HG02981 (cell line): ENCODE results near the gene TREM2.
"Not testable (repeated sequence)": the region's sequence is repeated elsewhere in the genome, so short reads cannot be mapped to it uniquely, and the experiment has no call there.

Experiments
- ATAC-seq: cut with Tn5 transposase; IDR thresholded peaks from one replicate; pipeline ENCODE4 v1.9.1; 2021; ENCODE audit warnings: mild to moderate bottlenecking, moderate library complexity; ENCODE audit not compliant: unreplicated experiment

Gene TREM2

DNA sequence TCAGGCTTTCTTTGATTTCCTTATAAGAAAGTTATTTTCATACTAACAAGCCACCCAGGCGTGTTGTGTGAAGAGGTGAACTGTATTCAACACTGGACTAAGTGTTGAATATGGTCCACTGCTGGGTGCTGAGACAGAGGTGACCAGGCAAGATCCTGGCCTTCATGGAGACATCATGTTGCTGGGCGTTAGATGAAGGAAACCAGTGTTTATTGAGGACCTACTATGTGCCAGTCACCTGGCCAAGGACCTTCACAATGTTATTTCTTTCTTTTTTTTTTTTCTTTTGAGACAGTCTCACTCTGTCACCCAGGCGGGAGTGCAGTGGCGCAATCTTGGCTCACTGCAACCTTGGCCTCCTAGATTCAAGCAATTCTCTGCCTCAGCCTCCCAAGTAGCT is 6.9 kb downstream of the TREM2 start:
- ATAC-seq = no peak

- ATAC-seq = no peak
Measured at GRCh38 chr6:41155132-41155805, 7.6 kb downstream of the TREM2 start.

GRCh38 chr6:41153992-41154625 is 8.8 kb downstream of the TREM2 start, which contains the start of gene TREML1:
Gene TREML1, minus strand, starts transcription at chr6:41154347. Its CDS starts 59 bp downstream, at chr6:41154288.
- ATAC-seq = no peak

DNA sequence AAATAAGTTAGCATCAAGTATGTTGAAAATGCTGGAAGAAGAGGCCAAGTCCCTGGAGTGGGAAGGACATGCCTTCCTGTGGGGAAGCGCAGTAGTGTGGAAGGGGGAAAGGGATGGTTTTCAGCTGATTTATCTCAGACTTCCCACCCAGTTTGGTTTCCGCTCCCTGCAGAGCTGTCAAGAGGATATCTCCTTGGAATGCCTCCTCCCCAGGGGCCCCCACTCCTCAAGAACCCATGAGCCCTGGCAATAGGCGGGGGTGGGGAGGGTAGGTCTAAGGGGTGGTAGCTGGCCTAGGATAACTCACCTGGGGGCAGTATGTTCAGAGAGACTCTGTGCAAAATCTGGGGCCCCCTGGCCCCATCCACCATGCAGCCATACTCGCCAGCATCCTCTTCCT is 9.5 kb downstream of the TREM2 start:
- ATAC-seq = no peak

DNA sequence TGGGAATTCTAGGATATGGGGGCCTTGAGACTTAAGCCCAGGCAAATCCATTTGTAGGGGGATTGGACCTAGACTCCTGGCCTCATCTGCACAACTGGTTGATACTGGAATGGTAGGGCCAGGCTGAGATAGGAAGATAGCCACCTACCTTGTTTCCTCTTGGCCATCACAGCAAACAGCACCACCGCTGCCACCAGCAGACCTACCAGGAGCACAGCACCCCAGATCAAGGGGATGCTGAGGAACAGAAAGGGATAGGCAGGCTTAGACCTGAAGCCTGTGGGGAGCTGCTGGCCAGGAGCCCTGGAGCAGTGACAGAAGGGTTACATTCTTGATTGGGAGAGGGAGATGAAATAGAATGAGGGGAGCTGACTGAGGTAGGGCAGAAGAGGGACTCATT is 12.2 kb downstream of the TREM2 start:
- no peak for ATAC-seq

GRCh38 chr6:41147917-41148316 is 15.0 kb downstream of the TREM2 start:
- ATAC-seq = no peak

DNA sequence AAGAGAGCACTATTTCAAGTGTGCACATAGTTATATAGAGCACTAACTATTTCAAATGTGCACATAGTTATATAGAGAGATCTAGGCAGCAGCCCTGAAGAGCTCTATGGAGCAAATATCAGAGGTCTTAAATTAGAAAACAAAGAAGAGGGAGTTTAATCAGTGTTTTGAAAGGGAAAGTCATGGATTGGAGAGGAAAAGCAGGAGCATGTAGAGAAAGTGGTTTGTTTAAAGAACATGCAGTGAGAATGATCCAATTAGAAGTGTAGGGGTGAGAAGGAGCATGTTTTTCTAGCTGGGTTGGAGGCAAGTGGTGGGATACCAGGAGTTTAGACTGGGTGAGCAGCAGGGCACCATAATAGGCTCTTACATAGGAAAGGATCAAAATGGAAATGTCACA is 26.0 kb downstream of the TREM2 start:
- ATAC-seq = no peak

DNA sequence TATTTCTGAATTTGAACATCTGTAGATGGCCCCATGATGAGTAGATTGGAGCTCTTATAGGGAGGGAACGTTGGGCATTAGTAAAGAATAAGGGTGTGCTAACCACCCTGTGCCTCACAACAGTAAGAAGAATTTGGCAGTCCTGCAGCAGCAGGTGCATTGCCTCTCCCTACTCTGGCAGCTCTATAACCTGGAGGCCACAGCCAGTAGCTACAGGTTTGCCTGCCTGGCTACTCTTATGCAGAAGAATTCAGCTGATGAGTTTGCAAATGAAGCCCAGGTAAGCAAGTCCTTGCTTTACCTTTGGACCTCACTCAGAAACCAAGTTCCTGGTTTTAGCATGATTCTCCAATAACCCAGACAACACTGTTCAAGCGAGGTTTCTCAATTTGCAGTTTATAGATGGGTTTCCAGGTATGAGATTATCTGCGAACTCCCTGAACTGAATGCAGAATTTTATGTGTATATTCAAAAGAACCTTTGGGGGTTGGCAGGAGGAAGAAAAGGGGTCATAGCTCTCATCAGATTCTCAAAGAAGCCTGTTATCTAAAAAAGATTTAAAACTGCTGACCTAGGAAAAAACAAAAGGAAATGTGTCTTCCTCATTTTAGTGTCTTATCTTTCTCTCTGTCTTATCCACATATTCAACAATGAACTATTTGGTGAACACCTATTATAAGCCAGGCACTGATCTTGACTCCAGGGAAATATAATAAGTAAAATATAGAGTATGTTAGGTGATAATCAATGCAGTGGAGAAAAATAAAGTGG is 27.7 kb downstream of the TREM2 start:
- ATAC-seq = no peak

DNA sequence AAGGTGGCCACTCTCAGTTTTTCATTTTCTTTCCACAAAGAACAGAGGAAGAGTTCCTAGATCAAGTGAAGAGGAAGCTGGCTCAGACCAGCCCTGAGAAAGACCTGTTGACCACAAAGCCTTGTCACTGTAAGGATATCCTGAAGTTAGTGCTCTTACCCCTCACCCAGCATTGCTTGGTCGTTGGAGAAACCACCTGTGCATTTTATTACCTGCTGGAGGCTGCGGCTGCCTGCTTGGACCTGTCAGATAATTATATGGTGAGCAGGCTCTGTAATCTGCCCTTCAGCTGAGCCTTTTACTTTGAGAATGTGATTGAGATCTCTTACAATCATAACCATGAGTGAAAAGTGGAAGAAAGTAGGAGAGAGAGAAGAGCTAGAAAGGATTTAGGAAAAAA is 30.7 kb downstream of the TREM2 start:
- no peak for ATAC-seq

DNA sequence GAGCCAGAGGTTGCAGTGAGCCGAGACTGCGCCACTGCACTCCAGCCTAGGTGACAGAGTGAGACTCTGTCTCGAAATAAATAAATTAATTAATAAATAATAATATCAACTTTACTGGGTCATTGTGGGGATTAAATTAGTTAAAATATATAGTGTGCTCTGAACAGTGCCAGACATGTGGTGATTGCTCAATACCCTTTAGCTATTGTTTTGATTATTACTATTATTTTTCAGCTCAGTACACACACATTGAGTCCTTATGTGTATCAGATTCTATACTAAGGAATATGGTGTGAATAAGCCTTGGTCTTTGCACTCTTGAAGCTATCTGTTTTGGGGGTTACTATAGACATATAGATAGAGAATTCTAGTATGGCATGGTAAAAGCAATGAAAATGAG is 37.6 kb downstream of the TREM2 start:
- ATAC-seq = no peak

- no peak for ATAC-seq
Measured at GRCh38 chr6:41122918-41123317, 40.0 kb downstream of the TREM2 start.

DNA sequence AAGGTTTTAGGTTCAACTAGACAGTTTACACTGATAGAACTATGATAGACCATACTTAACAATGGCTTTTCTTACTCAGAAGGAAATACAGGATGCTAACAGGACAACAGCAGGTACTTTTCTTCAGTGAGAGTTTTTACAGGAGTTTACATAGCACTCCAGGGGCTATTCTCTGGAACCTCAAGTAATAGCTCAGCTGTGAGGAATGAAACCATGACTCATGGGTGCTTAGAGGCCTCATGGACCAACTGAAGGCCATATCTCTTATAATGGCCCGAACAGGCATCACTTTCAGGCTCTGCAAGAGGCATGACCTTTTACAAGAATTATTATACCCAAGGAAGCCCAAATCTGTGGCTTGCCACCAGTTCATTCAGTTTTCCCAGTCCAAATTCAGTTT is 40.5 kb downstream of the TREM2 start:
- no peak for ATAC-seq

DNA sequence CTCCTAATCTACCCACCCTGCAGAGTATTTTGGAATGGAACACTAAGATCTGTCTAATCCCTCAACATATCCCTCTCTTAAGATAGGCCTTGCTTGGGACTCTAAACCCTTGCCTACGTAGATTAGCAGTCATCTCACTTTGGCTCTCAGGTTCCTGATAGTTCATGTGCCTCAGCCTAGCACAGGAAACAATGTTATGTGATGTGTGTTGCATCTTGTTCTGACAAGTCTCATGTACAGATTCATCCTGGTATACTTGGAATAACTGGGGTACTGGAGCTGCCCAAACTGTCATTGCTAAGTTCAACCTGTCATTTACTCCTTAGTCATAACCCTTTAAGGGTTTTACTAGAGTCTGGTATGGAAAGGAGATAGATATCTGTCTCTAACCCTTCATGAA is 42.9 kb downstream of the TREM2 start:
- no peak for ATAC-seq

- ATAC-seq = no peak
Measured at GRCh38 chr6:41119508-41119907, 43.4 kb downstream of the TREM2 start.

- not testable (repeated sequence) for ATAC-seq
Measured at GRCh38 chr6:41115027-41115426, 47.9 kb downstream of the TREM2 start.

- ATAC-seq = no peak
Measured at GRCh38 chr6:41111017-41111416, 51.9 kb downstream of the TREM2 start.
